Upper lobe of left lung (tissue), 4 donors: Measurements from ENCODE around the gene ZNRF1.

Experiments used
- EP300 ChIP-seq, 4 donors: sonication (generic); formaldehyde crosslinking; IDR thresholded peaks; one replicate each; pipeline ENCODE4 v1.5.1; 2017; ENCODE audit warnings: antibody characterized with exemption in 4 of 4, control low read depth in 2 of 4
- POLR2A ChIP-seq, 4 donors: fragments of 450-650 bp; IDR thresholded peaks; one replicate each; pipeline ENCODE4 v1.5.1; 2016 to 2017; ENCODE audit warnings: antibody characterized with exemption in 4 of 4, mild to moderate bottlenecking in 2 of 4
- POLR2AphosphoS5 ChIP-seq, 2 donors: sonication (generic); formaldehyde crosslinking; IDR thresholded peaks; one replicate each; pipeline ENCODE4 v1.5.1; 2017; ENCODE audit warnings: antibody characterized with exemption in 2 of 2
- TF ChIP-seq, protein P1 (sequence below), 6 experiments: fragments of 450-650 bp in 4 of 6; fragments of 200-600 bp in 2 of 6; sonication (generic) in 2 of 6; IDR thresholded peaks; one replicate each; pipeline ENCODE4 v1.5.1; 2016 to 2019; ENCODE audit warnings: antibody characterized with exemption in 6 of 6

DNA sequence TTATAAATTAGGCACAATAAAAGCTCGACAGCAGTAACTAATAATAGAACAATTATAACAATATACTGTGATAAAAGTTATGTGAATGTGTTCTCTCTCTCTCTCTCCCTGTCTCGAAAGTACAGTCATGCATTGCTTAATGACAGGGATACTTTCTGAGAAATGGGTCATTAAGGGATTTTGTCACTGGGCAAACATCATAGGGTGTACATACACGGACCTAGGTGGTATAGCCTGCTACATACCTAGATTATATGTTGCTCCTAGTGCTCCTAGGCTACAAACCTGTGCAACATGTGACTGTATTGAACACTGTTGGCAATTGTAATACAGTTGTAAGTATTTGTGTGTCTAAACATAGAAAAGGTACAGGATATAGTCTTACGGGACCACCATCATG is 6.9 kb downstream of the ZNRF1 start:
- TF ChIP-seq EP300 (IDR thresholded peaks at IDR 0.05) = no peak
- TF ChIP-seq, protein P1, sequence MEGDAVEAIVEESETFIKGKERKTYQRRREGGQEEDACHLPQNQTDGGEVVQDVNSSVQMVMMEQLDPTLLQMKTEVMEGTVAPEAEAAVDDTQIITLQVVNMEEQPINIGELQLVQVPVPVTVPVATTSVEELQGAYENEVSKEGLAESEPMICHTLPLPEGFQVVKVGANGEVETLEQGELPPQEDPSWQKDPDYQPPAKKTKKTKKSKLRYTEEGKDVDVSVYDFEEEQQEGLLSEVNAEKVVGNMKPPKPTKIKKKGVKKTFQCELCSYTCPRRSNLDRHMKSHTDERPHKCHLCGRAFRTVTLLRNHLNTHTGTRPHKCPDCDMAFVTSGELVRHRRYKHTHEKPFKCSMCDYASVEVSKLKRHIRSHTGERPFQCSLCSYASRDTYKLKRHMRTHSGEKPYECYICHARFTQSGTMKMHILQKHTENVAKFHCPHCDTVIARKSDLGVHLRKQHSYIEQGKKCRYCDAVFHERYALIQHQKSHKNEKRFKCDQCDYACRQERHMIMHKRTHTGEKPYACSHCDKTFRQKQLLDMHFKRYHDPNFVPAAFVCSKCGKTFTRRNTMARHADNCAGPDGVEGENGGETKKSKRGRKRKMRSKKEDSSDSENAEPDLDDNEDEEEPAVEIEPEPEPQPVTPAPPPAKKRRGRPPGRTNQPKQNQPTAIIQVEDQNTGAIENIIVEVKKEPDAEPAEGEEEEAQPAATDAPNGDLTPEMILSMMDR (IDR thresholded peaks at IDR 0.05) = no peak
- no peak for TF ChIP-seq POLR2A (IDR thresholded peaks at IDR 0.05)
- TF ChIP-seq POLR2AphosphoS5 (IDR thresholded peaks at IDR 0.05) = no peak
